ENCODE measurements around the gene PAGR1.

Gene PAGR1

DNA sequence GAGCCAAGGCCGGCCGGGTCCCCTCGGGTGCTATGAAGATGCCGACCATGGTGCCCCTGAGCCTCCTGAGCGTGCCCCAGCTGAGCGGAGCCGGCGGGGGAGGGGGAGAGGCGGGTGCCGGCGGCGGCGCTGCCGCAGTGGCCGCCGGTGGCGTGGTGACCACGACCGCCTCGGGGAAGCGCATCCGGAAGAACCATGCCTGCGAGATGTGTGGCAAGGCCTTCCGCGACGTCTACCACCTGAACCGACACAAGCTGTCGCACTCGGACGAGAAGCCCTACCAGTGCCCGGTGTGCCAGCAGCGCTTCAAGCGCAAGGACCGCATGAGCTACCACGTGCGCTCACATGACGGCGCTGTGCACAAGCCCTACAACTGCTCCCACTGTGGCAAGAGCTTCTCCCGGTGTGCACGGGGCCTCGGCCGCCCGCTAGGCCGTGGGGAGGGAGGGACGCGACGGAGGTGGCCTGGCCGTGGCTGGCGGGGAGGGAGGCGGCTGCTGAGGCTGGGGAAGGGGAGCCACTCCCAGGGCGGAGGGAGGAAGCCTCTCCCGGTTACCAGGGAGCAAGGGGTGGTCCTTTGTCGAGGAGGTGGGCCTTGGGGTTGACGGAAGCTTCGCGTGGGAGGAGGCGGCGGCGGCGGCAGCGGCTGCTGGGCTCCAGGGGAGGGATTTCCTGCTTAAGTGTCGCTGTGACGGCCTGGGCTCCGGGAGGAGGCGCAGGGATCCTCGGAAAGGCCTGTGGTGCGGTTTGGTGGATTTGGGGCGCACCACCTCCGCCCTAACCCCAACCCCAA is 8.3 kb upstream of the PAGR1 start:
- peak overlapping the region; percentile 89 for H3K4me3 ChIP-seq (ENCODE audit: low read depth, low read length)
- DNase-seq (ENCODE audit: low read depth) = peak; percentile 74
- TF ChIP-seq, protein P1, sequence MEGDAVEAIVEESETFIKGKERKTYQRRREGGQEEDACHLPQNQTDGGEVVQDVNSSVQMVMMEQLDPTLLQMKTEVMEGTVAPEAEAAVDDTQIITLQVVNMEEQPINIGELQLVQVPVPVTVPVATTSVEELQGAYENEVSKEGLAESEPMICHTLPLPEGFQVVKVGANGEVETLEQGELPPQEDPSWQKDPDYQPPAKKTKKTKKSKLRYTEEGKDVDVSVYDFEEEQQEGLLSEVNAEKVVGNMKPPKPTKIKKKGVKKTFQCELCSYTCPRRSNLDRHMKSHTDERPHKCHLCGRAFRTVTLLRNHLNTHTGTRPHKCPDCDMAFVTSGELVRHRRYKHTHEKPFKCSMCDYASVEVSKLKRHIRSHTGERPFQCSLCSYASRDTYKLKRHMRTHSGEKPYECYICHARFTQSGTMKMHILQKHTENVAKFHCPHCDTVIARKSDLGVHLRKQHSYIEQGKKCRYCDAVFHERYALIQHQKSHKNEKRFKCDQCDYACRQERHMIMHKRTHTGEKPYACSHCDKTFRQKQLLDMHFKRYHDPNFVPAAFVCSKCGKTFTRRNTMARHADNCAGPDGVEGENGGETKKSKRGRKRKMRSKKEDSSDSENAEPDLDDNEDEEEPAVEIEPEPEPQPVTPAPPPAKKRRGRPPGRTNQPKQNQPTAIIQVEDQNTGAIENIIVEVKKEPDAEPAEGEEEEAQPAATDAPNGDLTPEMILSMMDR (IDR thresholded peaks at IDR 0.05; ENCODE audit: low read depth, low read length, missing control alignments) = peak; percentile 83

DNA sequence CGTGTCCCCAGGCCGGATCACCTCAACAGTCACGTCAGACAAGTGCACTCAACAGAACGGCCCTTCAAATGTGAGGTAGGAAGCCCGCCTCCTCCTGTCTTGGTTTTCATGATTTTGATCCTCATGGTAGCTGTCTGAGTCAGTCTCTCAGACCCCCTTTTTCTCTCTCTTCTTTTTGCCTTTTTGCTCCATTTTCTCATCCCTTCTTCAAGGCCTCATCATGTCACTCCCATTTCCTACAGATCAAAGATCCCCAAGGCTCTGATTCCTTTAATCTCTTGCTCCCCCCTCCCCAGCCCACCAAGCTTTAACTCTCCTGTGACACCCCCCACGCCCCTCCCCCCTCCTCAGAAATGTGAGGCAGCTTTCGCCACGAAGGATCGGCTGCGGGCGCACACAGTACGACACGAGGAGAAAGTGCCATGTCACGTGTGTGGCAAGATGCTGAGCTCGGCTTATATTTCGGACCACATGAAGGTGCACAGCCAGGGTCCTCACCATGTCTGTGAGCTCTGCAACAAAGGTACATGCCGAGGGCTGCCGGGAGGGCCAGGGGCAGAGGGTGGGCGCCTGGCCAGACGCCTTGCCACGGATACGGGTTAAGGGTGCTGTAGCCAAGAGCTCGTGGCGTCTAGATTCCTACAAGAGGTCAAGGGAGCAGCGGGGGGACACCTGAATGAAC is 7.6 kb upstream of the PAGR1 start:
- TF ChIP-seq, protein P1 (IDR thresholded peaks at IDR 0.05; ENCODE audit: low read depth, low read length, missing control alignments) = no peak
- peak overlapping the region; percentile 89 for H3K4me3 ChIP-seq (ENCODE audit: low read depth, low read length)
- DNase-seq (ENCODE audit: low read depth) = no peak

DNA sequence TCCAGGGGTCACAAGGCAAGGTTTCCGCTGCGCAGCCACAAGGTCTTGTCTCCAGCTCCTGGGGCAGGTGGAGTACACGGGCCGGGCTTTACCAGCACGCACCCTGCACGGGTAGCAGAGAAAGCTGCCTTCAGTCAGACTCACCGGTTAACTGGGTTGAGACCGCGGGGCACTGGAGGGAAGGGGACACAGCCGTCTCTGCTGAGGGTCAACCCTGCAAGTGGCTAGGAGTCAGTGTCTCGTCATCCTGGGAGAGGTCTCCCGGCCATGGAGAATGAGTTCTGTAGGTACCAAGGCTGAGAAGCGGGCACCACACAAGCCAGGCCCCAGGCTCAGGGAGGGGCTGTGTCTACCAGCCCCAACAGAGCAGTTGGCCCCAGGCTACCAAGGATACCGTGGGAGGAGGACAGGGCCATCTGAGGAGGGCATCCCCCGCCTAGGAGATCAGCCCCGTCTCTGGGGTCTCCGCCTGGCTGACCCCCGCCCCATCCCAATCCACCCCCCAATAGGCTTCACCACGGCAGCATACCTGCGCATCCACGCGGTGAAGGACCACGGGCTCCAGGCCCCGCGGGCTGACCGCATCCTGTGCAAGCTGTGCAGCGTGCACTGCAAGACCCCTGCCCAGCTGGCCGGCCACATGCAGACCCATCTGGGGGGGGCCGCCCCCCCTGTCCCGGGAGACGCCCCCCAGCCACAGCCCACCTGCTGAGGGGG is 6.8 kb upstream of the PAGR1 start:
- TF ChIP-seq, protein P1 (IDR thresholded peaks at IDR 0.05; ENCODE audit: low read depth, low read length, missing control alignments) = no peak
- H3K4me3 ChIP-seq (ENCODE audit: low read depth, low read length) = peak overlapping the region; percentile 89
- DNase-seq (ENCODE audit: low read depth) = no peak

DNA sequence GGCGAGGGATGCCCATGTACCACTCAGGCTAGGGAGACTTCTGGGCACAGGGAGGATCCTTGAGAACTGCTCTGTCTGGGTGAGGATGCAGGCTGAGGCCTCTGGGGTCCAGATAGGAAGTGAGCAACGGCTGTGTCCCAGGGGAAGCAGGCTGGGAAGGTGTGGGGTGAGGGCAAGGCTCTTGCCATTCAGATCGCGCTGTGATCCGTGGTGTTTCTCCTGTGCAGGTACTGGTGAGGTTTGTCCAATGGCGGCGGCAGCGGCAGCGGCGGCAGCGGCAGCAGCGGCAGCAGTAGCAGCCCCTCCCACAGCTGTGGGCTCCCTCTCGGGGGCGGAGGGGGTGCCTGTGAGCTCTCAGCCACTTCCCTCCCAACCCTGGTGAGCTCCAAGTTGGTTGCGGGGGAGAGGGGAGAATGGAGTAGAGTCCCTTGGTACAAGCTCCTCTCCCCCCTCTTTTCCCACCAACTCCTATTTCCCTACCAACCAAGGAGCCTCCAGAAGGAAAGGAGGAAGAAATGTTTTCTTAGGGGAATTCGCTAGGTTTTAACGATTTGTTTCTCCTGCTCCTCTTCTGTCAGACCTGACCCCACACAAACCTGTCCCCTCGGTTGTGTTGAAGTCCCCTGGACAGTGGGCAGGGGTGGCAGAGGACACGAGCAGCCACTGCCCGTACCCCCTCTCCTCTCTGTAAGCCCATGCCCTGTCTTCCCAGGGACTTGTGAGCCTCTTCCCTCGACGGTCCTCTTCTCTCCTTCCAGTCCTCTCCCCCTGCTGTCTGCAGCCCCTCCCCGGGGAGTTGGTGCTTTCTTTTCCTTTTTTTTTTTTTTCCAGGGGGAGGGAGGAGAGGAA is 5.9 kb upstream of the PAGR1 start:
- DNase-seq (ENCODE audit: low read depth) = no peak
- TF ChIP-seq, protein P1 (IDR thresholded peaks at IDR 0.05; ENCODE audit: low read depth, low read length, missing control alignments) = no peak
- peak overlapping the region; percentile 30 for H3K4me3 ChIP-seq (ENCODE audit: low read depth, low read length)

DNA sequence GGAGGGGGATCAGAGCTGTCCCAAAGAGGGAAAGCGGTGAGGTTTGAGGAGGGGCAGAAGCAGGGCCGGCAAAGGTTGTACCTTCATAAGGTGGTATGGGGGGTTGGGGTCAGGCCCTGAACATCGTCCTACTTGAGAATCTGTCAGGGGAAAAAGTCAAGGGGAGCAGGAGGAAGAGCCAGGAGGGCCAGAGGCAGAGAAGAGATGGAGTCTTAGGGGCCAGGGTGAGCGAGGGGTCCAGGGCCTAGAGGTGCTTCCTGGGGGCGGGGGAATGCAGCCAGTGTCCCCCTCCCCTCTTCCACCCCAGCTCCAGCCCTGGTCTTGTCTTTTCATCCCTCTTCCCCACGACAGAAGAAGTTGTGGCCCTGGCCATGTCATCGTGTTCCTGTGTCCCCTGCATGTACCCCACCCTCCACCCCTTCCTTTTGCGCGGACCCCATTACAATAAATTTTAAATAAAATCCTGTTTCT is 5.2 kb upstream of the PAGR1 start:
- DNase-seq (ENCODE audit: low read depth) = no peak
- peak overlapping the region; percentile 54; the same call in 1 of the 2 replicates for H3K4me3 ChIP-seq (ENCODE audit: low read depth, low read length)
- TF ChIP-seq, protein P1 (IDR thresholded peaks at IDR 0.05; ENCODE audit: low read depth, low read length, missing control alignments) = no peak

Data from GM12864 (cell line).